GM12878 (cell line): ENCODE results near the gene SERPINA6.

ENCODE experiments used
- CTCF ChIP-seq, 3 experiments: IDR thresholded peaks in 2 of 3; conservative IDR thresholded peaks in 1 of 3; 2 replicates each; pipeline ENCODE4 v1.5.1; 2011; ENCODE audit warnings: low read depth in 3 of 3, low read length in 3 of 3, mild to moderate bottlenecking in 3 of 3, control low read depth in 2 of 3, moderate library complexity in 2 of 3, inconsistent platforms in 1 of 3, mixed read lengths in 1 of 3; ENCODE audit not compliant: control insufficient read depth in 2 of 3, insufficient read depth in 1 of 3; ENCODE audit errors: extremely low read depth in 1 of 3
- MAX ChIP-seq: IDR thresholded peaks from 2 replicates; pipeline ENCODE4 v1.6.1; 2012; ENCODE audit warnings: low read depth, low read length, improper control_type of control experiment
- NR2F1 ChIP-seq: fragments of 450-650 bp; conservative IDR thresholded peaks from 2 replicates; pipeline ENCODE4 v1.6.1; 2017; ENCODE audit warnings: mild to moderate bottlenecking
- POLR2AphosphoS5 ChIP-seq: IDR thresholded peaks from 2 replicates; pipeline ENCODE4 v1.6.1; 2011; ENCODE audit warnings: mild to moderate bottlenecking, low read length, inconsistent platforms
- TARDBP ChIP-seq: IDR thresholded peaks from 2 replicates; pipeline ENCODE4 v1.6.1; 2016; ENCODE audit warnings: borderline replicate concordance
- YY1 ChIP-seq: IDR thresholded peaks from 2 replicates; pipeline ENCODE4 v1.6.1; 2011; ENCODE audit warnings: low read depth, mild to moderate bottlenecking, low read length

- TF ChIP-seq MAX (no peak), POLR2AphosphoS5 (no peak), NR2F1 (no peak), YY1 (no peak), CTCF (IDR thresholded peaks at IDR 0.05 in 2 of 3, conservative IDR thresholded peaks at IDR 0.05 in 1 of 3; ENCODE audit: control insufficient read depth in 2 of 3, extremely low read depth in 1 of 3, insufficient read depth in 1 of 3, low read depth in 3 of 3, low read length in 3 of 3) (no peak), TARDBP (no peak)
These were observed 41.8 kb upstream of the SERPINA6 start for GRCh38 chr14:94364964-94365363.
